Neural progenitor cell (in vitro differentiated cells): ENCODE measurements around the gene DDX25. TPM values are rescaled to one million over a fixed set of nuclear protein-coding genes. Genes with fewer than 3 reads are reported as not detected.

ENCODE experiments used
- DNase-seq: peaks from one replicate; pipeline ENCODE4 v3.0.0-alpha.2; 2016; ENCODE audit warnings: low spot score
- H2AFZ ChIP-seq: fragments of 200-600 bp; sonication (generic); replicated peaks from 2 replicates; pipeline ENCODE4 v1.6.1; 2016; ENCODE audit warnings: antibody characterized with exemption
- H3F3A ChIP-seq: fragments of 200-600 bp; sonication (generic); 2 replicates; pipeline ENCODE4 v1.6.1; 2016; ENCODE audit warnings: antibody characterized with exemption, low read depth
- H3K27ac ChIP-seq: fragments of 200-600 bp; sonication (generic); 2 replicates; pipeline ENCODE4 v1.5.1; 2016; ENCODE audit warnings: mild to moderate bottlenecking
- H3K27me3 ChIP-seq: fragments of 200-600 bp; sonication (generic); 2 replicates; pipeline ENCODE4 v1.6.1; 2016; ENCODE audit warnings: mild to moderate bottlenecking, moderate library complexity
- H3K36me3 ChIP-seq: fragments of 200-600 bp; sonication (generic); 2 replicates; pipeline ENCODE4 v1.5.1; 2016
- H3K4me1 ChIP-seq: fragments of 200-600 bp; sonication (generic); 2 replicates; pipeline ENCODE4 v1.6.1; 2016; ENCODE audit warnings: mixed run types
- H3K4me2 ChIP-seq: fragments of 200-600 bp; sonication (generic); 2 replicates; pipeline ENCODE4 v1.6.1; 2016
- H3K4me3 ChIP-seq: fragments of 200-600 bp; sonication (generic); 2 replicates; pipeline ENCODE4 v1.5.1; 2016
- H3K79me2 ChIP-seq: fragments of 200-600 bp; sonication (generic); 2 replicates; pipeline ENCODE4 v1.6.1; 2016; ENCODE audit warnings: low read depth
- H3K9ac ChIP-seq: fragments of 200-600 bp; sonication (generic); 2 replicates; pipeline ENCODE4 v1.6.1; 2016
- H3K9me3 ChIP-seq: fragments of 200-600 bp; sonication (generic); 2 replicates; pipeline ENCODE4 v1.5.1; 2016; ENCODE audit warnings: low read depth
- H4K20me1 ChIP-seq: fragments of 200-600 bp; sonication (generic); 2 replicates; pipeline ENCODE4 v1.6.1; 2016; ENCODE audit warnings: low read depth
- H3K27ac Mint-ChIP-seq: 3 replicates; pipeline ENCODE4 v1.8.0; 2021; ENCODE audit warnings: mixed read lengths
- H3K27me3 Mint-ChIP-seq: 2 replicates; pipeline ENCODE4 v1.8.0; 2022; ENCODE audit warnings: low read depth, mild to moderate bottlenecking, inconsistent platforms, moderate library complexity, mixed read lengths; ENCODE audit not compliant: insufficient read depth
- H3K36me3 Mint-ChIP-seq: 3 replicates; pipeline ENCODE4 v1.8.0; 2021; ENCODE audit warnings: mixed read lengths
- H3K4me1 Mint-ChIP-seq: 3 replicates; pipeline ENCODE4 v1.8.0; 2021; ENCODE audit warnings: mixed read lengths
- H3K4me3 Mint-ChIP-seq: 3 replicates; pipeline ENCODE4 v1.8.0; 2021; ENCODE audit warnings: mild to moderate bottlenecking, moderate library complexity, mixed read lengths
- H3K9me3 Mint-ChIP-seq: 3 replicates; pipeline ENCODE4 v1.8.0; 2020; ENCODE audit warnings: mixed read lengths
- EZH2 ChIP-seq: fragments of 200-600 bp; sonication (generic); IDR thresholded peaks from 2 replicates; pipeline ENCODE4 v1.6.1; 2017; ENCODE audit warnings: antibody characterized with exemption, mild to moderate bottlenecking, moderate library complexity
- EZH2phosphoT487 ChIP-seq: fragments of 200-600 bp; sonication (generic); IDR thresholded peaks from 2 replicates; pipeline ENCODE4 v1.6.1; 2017; ENCODE audit warnings: antibody characterized with exemption
- total RNA-seq: library from RNA; depleted of rRNA; stranded (reverse); fragments of >200 nt; gene quantifications from 2 replicates; pipeline ENCODE4 v1.2.3, GENCODE V29; 2015; ENCODE audit warnings: low replicate concordance
- TF ChIP-seq, protein P1 (sequence below): fragments of 200-600 bp; sonication (generic); IDR thresholded peaks from 2 replicates; pipeline ENCODE4 v1.5.1; 2017; ENCODE audit warnings: antibody characterized with exemption, mild to moderate bottlenecking

Gene DDX25
- total RNA-seq, 1 donor from 2014 or later, result 12.4 TPM

DNA sequence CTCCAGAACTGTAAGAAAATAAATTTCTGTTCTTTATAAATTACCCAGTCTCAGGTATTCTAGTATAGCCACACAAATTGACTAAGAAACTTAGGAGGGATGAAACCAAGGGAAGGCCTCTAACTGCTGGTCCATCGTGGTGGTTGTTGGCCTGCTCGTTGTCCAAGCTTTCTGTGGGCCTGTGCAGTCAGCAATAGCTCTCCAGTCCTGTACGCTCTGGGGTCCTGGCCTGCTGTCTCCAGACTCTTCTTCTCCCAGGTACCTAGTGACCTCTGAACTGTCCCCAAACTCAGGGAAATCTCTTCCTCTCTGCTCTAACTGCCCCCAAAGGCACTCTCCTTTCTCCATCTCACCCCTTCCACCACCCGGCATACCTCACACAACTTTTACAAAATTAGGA, 35.8 kb downstream of the DDX25 start:
- no peaks in the 10 kb centered on the region for H4K20me1 ChIP-seq
- H3K27me3 ChIP-seq, result no peaks in the 10 kb centered on the region
- no peak overlapping the region for H3K4me3 ChIP-seq
- H3K9me3 ChIP-seq, result no peaks in the 10 kb centered on the region
- DNase-seq, result no peak
- no peak overlapping the region for H3K9ac ChIP-seq
- H3F3A ChIP-seq, result peaks cover 5% of the 10 kb centered on the region
- no peaks in the 10 kb centered on the region for H3K36me3 ChIP-seq
- peaks cover 8% of the 10 kb centered on the region for H3K4me1 ChIP-seq
- Mint-ChIP-seq H3K4me1 (peaks cover 48% of the 10 kb centered on the region), H3K4me3 (no peak overlapping the region), H3K27ac (peak overlapping the region; percentile 74), H3K9me3 (peaks cover 3% of the 10 kb centered on the region), H3K27me3 (peaks cover 12% of the 10 kb centered on the region), H3K36me3 (peaks cover 3% of the 10 kb centered on the region)
- H2AFZ ChIP-seq, result no peak overlapping the region
- TF ChIP-seq EZH2phosphoT487, result no peak
- TF ChIP-seq, protein P1, sequence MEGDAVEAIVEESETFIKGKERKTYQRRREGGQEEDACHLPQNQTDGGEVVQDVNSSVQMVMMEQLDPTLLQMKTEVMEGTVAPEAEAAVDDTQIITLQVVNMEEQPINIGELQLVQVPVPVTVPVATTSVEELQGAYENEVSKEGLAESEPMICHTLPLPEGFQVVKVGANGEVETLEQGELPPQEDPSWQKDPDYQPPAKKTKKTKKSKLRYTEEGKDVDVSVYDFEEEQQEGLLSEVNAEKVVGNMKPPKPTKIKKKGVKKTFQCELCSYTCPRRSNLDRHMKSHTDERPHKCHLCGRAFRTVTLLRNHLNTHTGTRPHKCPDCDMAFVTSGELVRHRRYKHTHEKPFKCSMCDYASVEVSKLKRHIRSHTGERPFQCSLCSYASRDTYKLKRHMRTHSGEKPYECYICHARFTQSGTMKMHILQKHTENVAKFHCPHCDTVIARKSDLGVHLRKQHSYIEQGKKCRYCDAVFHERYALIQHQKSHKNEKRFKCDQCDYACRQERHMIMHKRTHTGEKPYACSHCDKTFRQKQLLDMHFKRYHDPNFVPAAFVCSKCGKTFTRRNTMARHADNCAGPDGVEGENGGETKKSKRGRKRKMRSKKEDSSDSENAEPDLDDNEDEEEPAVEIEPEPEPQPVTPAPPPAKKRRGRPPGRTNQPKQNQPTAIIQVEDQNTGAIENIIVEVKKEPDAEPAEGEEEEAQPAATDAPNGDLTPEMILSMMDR, result no peak
- no peak for TF ChIP-seq EZH2
- no peaks in the 10 kb centered on the region for H3K79me2 ChIP-seq
- H3K4me2 ChIP-seq, result no peak overlapping the region
- H3K27ac ChIP-seq, result no peak overlapping the region

DNA sequence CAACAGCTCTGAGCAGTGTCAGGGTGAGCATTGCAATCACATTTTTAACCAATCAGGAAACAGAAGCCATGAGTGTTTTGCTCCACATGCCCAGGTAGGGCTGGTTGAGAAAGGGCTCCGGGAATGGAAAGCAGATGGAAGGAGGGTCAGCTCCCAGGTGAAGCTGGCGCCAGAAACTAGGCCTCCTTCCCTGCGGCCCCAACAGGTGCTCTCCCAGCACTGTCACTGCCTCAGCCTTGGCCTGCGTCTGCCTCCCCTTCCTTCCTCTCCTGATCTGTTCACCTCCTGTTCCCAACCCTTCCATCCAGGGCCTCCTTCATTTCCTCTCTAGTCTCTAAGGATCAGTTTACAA, 36.9 kb downstream of the DDX25 start:
- H3F3A ChIP-seq, result peaks cover 5% of the 10 kb centered on the region
- Mint-ChIP-seq H3K36me3 (peaks cover 3% of the 10 kb centered on the region), H3K4me1 (peaks cover 49% of the 10 kb centered on the region), H3K27ac (peak overlapping the region; percentile 80), H3K4me3 (no peak overlapping the region), H3K27me3 (peaks cover 12% of the 10 kb centered on the region), H3K9me3 (peaks cover 3% of the 10 kb centered on the region)
- DNase-seq, result no peak
- H3K79me2 ChIP-seq, result no peaks in the 10 kb centered on the region
- H3K27me3 ChIP-seq, result no peaks in the 10 kb centered on the region
- H3K36me3 ChIP-seq, result no peaks in the 10 kb centered on the region
- TF ChIP-seq EZH2 (no peak), EZH2phosphoT487 (no peak)
- TF ChIP-seq, protein P1, result no peak
- no peak overlapping the region for H3K4me3 ChIP-seq
- H2AFZ ChIP-seq, result peak overlapping the region; percentile 90
- H3K9me3 ChIP-seq, result no peaks in the 10 kb centered on the region
- no peak overlapping the region for H3K4me2 ChIP-seq
- H3K4me1 ChIP-seq, result peaks cover 8% of the 10 kb centered on the region
- no peak overlapping the region for H3K9ac ChIP-seq
- no peak overlapping the region for H3K27ac ChIP-seq
- H4K20me1 ChIP-seq, result no peaks in the 10 kb centered on the region

DNA sequence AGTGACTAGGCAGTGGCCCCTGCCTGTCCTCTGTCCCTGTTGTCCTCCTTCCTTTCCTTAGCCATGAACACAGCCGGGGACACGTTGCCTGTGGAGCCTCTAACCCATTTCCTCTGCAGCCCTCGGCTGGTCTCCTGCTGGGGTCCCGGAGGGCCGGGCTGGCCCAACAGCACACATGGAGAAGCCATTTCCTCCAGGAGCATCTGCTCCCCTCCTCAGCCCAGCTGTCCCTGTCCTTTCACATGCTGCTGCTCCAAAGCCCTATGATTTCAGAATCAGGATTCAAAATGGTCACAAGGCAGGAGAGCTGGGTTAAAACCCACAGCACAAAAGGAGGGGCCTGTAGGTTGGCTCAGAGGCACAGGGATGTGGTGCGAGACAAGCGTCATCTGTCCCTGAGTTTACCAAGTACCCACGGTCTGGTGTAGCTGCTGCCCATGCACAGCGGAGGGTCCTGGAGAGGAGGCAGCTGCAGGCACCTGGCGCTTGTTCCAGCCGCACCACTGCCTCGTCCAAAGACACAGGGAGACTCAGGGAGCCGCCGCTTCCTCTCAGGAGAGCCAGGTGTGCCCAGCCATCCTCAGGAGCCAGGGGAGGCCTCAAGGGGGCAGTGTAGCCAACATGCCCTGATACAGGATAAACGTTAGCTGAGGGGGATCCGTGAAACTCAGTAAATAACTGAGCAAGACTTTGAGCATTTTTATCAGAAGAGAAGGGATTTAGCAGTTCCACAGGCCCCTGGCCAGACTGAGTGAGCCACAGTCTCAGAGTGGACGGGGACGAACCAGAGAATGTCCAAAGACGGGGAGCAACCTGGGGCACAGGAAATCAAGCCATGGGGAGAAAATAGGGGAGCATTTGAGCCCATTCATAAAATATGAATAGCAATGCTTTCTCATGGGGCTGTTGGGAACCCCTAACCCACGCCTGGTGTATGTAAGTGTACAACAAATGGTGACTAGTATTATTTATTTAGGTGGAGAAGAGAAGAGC, 37.6 kb downstream of the DDX25 start:
- H3K27me3 Mint-ChIP-seq, result peaks cover 12% of the 10 kb centered on the region
- H3K4me3 Mint-ChIP-seq, result no peak overlapping the region
- peaks cover 3% of the 10 kb centered on the region for H3K36me3 Mint-ChIP-seq

More for the DNA sequence above, 37.6 kb downstream of the DDX25 start:
- H3K79me2 ChIP-seq, result no peaks in the 10 kb centered on the region
- peak overlapping the region; percentile 23 for H3K4me2 ChIP-seq
- no peak overlapping the region for H3K4me3 ChIP-seq
- no peaks in the 10 kb centered on the region for H3K36me3 ChIP-seq
- Mint-ChIP-seq H3K4me1 (peaks cover 49% of the 10 kb centered on the region), H3K27ac (peak overlapping the region; percentile 80), H3K9me3 (peaks cover 3% of the 10 kb centered on the region)
- peaks cover 8% of the 10 kb centered on the region for H3K4me1 ChIP-seq
- TF ChIP-seq, protein P1, result peak; percentile 95
- no peak for TF ChIP-seq EZH2phosphoT487
- peaks cover 5% of the 10 kb centered on the region for H3F3A ChIP-seq
- peak overlapping the region; percentile 90 for H2AFZ ChIP-seq
- no peaks in the 10 kb centered on the region for H4K20me1 ChIP-seq
- no peaks in the 10 kb centered on the region for H3K27me3 ChIP-seq
- H3K9ac ChIP-seq, result no peak overlapping the region
- H3K27ac ChIP-seq, result no peak overlapping the region
- DNase-seq, result peak; percentile 80
- H3K9me3 ChIP-seq, result no peaks in the 10 kb centered on the region
